NCI-H345 treated with DMSO at 0.1 percent for 48 hours (cell line): ENCODE results near the gene CACNA1C.
A peak's percentile ranks its signal among the peaks of the same experiment; 100 is the strongest.

Source experiments
- DNase-seq: peaks from one replicate; lab custom pipeline; 2025; ENCODE audit not compliant: unreplicated experiment; lab: John Stamatoyannopoulos, UW

The CACNA1C gene

GRCh38 chr12:2354151-2354991 is 301.6 kb downstream of the CACNA1C start:
- peak; percentile 3 for DNase-seq

GRCh38 chr12:2355198-2355597 is 302.4 kb downstream of the CACNA1C start:
- DNase-seq: no peak

GRCh38 chr12:2355604-2356003 is 302.8 kb downstream of the CACNA1C start:
- DNase-seq: no peak

GRCh38 chr12:2356601-2357125 is 303.9 kb downstream of the CACNA1C start:
- no peak for DNase-seq

- no peak for DNase-seq
These were observed 306.3 kb downstream of the CACNA1C start for GRCh38 chr12:2358986-2359658.

GRCh38 chr12:2359725-2360629 is 307.2 kb downstream of the CACNA1C start:
- no peak for DNase-seq

- no peak for DNase-seq
These were observed 307.9 kb downstream of the CACNA1C start for GRCh38 chr12:2360630-2361170.

GRCh38 chr12:2363836-2364609 is 311.2 kb downstream of the CACNA1C start:
- DNase-seq: no peak

GRCh38 chr12:2364631-2365051 is 311.9 kb downstream of the CACNA1C start:
- no peak for DNase-seq

GRCh38 chr12:2366711-2367110 is 313.9 kb downstream of the CACNA1C start:
- no peak for DNase-seq

- no peak for DNase-seq
These were observed 319.4 kb downstream of the CACNA1C start for GRCh38 chr12:2372178-2372577.

GRCh38 chr12:2372735-2373134 is 319.9 kb downstream of the CACNA1C start:
- DNase-seq: no peak

GRCh38 chr12:2373307-2373706 is 320.5 kb downstream of the CACNA1C start:
- no peak for DNase-seq

GRCh38 chr12:2374092-2374906 is 321.5 kb downstream of the CACNA1C start:
- no peak for DNase-seq

GRCh38 chr12:2375871-2376270 is 323.1 kb downstream of the CACNA1C start:
- no peak for DNase-seq

- peak; percentile 40 for DNase-seq
These were observed 324.3 kb downstream of the CACNA1C start for GRCh38 chr12:2376908-2377657.

GRCh38 chr12:2378835-2379330 is 326.1 kb downstream of the CACNA1C start:
- DNase-seq: no peak

- no peak for DNase-seq
These were observed 328.2 kb downstream of the CACNA1C start for GRCh38 chr12:2380946-2381345.
